Kidney glomerular epithelial cell (primary cell): ENCODE results near the gene ACOXL.
"Not testable (repeated sequence)": the region's sequence is repeated elsewhere in the genome, so short reads cannot be mapped to it uniquely, and the experiment has no call there.

ENCODE experiments used
- DNase-seq: peaks from one replicate; lab custom pipeline; 2025; lab: John Stamatoyannopoulos, UW

Gene ACOXL

DNA sequence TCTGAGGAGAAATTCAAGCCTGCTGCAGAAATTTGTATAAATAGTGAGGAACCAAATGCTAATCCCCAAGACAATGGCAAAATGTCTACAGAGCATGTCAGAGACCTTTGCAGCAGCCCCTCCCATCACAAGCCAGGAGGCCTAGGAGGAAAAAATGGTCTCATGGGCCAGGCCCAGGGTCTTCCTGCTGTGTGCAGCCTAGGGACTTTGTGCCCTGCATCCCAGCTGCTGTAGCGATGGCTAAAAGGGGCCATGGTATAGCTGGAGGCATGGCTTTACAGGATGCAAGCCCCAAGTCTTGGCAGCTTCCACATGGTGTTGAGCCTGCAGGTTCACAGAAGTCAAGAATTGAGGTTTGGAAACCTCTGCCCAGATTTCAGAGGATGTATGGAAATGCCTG, 197.2 kb downstream of the ACOXL start:
- DNase-seq: no peak

DNA sequence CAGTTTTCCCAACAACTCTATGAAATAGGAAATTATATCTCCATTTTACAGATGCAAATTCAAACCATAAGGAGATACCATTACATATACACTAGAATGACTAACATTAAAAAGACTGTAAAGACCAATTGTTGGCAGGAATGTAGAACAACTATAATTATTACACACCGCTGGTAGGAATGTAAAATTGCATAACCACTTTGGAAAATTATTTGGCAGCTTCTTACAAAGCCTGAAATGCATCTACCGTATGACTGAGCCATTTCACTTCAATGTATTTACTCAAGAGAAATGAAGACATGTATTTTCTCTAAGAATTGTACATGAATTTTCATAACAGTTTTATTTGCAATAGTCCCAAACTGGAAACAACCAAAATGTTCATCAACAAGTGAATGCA, 199.3 kb downstream of the ACOXL start:
- no peak for DNase-seq

DNA sequence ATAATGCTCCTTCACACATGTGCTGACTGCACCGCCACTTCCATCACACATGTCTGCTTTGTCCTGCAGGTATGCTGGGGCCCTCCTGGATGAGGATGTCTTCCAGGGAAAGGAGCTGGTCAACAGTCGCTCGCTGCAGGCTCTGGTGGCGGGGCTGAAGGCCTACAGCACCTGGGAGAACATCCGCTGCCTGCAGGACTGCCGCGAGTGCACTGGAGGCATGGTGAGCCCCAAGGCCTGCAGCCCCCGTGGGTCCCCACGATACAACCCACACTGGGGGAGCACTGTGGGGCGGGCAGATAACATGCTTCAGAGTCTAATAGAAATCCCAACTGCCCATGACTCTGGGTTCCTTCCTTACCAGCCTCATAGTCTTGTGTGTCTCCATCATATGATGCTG, 201.0 kb downstream of the ACOXL start:
- DNase-seq: no peak

DNA sequence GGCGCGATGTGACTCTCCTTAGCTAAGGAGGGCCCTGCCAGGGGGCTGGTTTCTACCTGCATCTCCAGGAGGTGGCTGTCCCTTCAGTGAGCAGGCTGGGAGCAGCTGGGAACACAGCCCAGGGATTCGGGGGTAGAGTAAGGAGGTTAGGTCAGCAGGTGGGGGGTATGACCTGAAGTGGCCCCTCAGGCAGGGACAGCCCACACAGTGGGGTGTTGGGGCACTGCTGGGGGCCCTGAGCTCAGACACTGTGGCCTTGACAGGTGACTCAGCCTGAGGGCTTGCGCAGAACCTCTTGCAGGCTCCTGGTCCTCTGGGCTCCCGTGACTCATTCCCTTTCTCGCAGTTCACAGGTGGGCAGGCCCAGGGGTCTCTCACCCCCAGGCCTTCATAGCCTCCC, 202.6 kb downstream of the ACOXL start:
- DNase-seq: no peak

DNA sequence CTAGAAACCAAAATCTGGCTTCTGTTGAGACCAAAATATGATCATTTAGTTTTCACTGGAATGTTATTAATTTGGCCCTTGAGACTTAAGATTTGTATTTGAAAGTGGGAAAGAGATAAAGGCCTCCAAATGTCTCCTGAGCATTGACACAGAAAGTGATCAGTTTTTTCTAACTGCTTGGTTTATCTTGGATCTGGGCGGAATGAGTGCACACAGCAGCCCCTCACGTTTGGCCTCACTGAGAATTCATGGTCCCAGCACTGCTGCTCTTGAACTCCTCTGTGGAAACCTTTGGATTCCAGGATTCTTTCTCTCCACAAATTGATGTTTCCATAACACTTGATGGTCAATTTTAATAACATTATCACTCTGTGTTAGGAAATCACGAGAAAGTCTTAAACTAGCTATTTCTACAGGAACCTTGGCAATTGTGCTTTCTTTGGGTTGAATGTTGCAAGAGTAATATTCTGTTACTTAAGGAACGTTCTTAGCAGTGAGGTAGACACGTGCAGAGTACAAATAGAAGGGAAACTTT, 208.1 kb downstream of the ACOXL start:
- no peak for DNase-seq

DNA sequence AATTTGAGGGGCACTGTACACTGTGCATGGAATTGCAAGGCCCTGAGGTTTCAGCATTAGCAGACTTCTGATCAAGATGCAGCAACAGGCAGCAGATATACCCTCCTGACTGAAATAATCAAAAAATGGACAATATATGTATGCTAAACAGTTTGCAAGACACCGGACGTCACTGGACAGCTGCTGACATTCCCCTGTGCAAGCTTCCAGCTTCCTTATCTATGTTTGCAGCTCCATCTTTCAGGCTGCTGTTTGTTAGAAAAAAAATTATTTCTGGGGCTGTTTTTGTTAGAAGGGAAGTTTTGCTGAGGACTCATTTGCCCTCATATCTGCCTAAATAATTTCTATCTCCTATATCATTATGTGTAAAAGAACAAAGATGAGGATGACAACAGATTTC, 208.9 kb downstream of the ACOXL start:
- DNase-seq: no peak

DNA sequence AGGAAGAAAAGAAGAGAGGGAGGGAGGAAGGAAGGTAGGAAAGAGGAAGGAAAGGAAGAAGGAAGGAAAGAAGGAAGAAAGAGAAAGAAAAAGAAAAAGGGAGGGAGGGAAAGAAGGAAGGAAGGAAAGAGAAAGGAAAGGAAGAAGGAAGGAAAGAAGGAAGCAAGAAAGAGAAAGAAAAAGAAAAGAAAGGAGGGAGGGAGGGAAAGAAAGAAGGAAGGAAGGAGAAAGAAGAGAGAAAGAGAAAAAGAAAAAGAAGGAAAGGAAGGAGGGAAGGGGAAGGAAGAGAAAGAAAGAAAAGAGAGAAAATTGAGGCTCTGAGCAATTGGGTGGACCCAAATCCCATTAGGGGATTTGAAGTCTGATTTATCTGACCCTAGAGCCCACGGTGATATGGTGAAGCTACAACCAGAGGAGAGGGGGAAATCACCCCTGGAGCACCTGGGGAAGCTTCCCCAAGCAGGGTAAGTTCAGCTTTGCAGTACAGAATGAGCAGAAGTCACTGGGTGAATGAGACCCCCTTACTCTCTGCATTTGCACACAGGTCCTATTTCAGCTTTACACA, 210.8 kb downstream of the ACOXL start:
- no peak for DNase-seq

DNA sequence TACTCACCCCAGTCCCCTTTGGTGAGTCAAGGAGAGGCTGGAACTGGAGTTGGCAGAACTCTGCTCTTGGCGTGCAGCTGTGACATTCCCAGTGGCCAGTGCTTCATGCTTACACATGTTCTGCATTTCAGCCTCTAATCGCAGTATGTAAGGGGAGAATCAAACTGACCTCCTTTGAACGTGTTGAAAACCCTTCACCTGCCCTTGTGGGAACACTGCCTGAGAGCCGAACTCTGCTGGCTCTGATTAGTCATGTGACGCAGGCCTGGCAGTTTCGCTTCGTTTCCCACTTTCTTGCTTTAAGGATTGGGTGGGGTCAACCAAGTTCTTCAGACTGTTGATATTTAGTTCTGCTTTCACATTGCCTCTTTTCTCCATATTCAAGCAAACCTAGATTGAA, 214.5 kb downstream of the ACOXL start:
- DNase-seq: no peak

DNA sequence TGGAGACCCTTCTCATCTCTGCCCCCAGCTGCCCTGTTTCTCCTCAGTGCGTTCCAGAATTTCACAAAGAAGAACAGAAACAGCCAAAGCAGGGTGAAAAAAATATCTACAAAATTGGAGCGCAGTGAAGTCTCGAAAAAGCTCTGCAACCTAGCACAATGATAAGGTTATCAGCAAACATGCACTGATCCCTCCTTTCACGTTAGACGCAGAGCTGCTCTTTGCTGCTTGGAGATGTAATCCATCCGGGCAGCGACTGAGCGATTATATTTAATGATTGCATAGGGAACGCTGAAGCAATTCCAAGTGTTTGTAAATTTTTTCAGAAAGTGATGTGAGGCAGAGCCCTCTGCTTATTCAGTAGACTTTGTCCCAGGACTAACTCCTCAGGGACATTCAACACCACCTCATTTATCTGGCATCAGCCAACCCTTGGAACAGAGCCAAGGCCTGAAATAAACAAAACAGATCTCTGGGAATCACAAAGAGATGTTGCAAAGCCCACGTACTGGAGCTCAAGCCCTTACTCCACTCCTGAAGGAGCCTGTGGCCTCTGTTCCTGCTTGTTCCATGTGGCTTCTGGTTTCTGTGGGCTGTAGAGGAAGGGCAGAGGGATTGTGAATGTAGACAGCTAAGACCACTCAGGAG, 215.8 kb downstream of the ACOXL start:
- DNase-seq: no peak

DNA sequence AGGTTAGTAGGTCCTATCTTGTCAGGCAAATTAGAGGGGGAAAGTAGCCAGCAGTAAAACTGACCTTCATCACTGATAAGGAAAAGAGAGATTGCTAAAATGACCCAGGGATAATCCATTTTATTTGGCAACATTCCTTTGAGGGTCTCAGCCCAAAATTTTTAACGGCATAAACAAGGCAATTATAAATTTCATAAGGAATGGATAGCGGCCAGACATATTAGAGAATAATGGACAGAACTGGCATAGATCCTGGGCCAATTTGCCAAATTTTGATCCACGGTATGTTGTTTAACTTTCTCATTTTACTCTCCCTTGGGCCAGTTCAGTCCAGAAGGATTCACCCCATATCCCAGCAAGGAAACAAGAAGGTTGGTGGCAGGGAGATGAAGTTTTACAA, 217.9 kb downstream of the ACOXL start:
- DNase-seq: no peak

DNA sequence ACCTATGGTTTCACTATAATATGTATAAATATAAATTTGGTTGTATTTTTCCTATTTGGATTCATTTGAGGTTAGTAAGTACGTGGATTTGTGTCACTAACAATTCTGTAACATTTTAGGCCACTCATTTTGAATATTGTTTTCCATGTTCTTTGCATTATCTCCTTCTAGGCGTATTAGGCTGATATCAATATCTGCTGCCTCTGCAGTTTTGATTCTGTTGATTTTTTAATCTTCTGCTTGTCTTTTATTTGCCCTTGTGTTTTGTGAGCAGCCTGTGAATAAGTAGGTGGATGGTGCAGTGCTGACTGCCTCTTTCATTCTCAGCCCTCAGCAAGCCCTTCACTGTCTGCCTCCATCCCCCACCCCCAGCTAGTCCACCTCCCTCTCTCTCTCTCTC, 222.7 kb downstream of the ACOXL start:
- no peak for DNase-seq

DNA sequence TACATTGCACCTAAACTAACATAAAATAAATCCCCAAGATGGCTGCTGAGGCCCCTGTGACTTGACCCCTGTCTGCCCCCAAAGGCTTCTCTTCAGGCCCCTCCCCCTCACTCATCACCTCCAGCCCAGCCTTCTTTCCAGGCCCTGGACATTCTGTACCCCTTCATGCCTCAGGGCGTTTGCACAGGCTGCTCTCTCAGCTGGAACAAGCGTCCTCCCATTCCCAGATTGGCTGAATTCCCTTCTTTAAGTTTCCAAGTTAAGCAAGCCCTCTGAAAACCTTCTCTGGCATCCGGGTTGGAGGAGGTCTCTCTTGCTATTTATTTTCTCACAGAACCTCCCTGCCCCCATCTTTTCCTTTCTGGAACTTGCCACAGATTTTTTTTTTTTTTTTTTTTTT, 223.2 kb downstream of the ACOXL start:
- no peak for DNase-seq

DNA sequence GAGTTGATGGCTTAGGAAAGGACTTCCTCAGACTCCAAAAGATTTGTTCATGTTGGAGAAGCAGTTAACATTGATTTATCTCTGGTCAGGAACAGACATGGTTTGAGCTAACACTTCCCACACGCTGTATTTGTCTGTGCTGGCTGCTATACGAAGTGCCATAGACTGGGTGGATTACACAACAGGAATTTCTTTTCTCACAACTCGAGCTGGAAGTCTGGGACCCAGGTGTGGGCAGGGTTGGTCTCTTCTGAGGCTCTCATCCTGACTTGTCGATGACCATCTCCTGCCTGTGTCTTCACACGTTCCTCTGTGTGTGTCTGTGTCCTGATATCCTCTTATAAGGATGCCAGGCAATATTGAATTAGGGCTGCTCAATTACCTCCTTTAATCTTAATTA, 224.9 kb downstream of the ACOXL start:
- no peak for DNase-seq

DNA sequence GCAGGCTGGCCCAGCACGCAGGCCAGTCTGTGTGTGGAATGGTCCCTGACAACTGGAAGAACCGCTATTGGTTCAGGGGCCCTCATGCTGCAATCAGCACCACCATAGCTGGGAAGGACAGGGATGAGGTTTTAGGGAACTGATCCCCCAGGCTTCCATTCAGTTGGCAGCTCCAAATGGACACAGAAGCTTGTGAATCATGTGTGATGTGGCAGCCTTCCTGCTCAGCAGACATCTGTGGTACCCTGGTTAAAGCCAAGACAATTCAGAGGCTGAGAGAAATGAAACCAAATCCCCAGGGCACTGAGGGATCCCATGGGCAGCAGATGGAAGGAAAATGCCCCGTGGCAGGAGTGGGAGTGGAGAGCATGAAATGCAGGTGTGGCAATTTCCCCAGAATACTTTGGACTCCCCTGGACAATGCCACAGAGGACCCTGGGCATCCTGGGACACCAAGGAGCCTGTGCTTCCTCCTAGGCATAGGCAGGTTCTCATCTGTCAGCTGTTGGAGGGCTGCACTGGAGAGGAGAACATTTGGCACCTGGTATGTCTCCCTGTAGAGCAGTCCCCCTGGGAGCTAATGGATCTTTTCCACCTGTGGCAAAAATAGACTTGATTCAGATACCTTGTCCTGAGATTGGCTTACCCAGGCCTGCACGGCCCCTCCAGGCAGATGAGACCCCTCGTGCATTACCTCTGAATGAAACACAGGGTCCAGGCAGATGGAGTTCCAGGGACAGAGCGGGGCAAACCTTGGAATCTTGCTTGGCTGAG, 226.2 kb downstream of the ACOXL start:
- DNase-seq: no peak

DNA sequence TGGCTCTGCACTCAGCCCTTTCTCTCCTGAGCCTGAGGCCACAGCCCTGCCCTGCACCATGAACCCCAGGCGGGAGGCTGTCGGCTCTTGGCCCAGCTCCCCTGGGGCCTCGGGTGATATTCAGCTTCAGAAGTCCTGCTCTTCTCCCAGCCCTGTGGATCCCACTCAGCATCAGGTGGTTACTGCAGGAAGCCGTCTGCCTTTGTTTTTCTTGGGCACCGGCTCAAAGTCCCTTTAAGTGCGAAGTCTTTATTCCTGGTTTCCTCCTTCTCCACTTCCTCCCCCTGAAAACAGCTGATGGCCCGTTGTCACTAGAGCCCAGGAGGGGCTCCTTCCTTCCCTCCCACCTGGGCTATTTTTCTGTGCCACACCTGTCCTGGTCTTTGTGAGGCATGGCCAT, 226.8 kb downstream of the ACOXL start:
- no peak for DNase-seq

DNA sequence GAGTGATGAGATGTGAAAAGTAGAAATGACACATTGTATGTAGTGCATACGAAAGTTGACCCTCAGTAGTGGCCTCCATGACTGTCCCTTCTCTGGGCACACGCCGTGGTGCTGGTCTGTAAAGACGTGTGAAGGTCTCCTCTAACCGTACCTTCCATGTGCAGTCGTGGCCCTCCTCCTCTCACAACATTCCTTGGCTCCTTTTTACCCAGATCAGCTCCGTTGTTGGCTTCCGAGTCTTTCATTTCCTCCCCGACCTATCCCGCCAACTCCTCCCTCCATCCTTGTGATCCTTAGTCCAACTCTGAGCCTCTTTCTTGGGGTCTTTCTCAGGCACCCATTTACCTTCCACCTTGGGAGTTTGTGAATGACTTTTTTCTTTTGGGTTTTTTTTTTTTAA, 227.9 kb downstream of the ACOXL start:
- DNase-seq: no peak

DNA sequence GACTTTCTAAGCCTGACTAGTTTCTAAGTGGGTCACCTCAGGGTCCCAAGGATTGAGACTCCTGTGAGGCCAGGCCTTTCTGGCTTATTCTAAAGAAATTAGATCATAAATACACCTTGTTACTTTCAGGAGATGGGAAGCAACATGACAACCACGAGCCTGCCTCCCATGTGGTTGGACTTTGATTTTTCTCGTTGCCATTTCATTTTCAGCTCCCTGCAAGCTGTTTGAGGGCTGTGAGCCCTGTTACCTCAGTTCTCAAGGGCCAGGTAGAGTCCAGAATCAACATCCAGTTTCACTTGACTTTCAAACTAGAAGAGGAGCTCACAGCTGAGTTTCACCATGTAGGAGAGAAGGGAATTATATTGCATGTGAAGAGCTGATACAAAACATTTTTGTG, 228.6 kb downstream of the ACOXL start:
- no peak for DNase-seq

DNA sequence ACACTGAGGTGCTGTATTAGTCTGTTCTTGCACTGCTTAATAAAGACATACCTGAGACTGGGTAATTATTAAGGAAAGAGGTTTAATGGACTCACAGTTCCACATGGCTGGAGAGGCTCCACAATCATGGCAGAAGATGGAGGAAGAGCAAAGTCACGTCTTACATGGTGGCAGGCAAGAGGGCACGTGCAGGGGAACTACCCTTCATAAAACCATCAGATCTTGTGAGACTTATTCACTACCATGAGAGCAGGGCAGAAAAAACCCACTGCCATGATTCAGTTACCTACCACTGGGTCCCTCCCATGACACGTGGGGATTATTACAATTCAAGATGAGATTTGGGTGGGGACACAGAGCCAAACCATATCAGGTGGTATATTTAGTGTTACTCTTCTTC, 229.3 kb downstream of the ACOXL start:
- DNase-seq: not testable (repeated sequence)

DNA sequence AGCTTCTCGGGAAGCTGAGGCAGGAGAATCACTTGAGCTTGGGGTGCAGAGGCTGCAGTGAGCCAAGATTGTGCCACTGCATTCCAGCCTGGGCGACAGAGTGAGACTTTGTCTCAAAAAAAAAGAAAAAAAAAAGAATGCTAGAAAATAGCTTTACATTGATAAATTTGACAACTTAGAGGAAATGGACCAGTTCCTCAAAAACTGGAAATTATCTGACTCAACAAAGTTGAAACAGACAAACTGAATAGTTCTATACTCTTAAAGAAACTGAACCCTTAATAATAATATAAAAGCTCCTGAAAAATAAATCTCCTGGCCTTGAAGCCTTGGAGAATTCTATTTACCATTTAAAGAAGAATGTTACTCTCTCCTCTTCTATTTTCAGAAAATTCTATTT, 237.3 kb downstream of the ACOXL start:
- DNase-seq: no peak

DNA sequence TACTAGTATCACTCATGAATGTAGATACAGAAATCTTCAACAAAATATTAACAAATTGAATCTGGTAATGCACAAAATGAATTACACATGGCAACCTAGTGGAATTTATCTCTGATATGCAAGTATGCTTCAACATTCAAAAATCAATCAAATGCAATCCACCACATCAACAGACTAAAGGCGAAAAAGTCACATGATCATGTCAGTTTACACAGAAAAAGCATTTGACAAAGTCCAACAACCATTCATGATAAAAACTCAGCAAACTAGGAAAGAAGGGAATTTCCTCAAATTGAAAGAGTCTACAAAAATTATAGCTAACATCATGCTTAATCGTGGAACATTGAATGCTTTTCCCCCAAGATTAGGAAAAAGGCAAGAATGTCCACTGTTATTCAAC, 237.8 kb downstream of the ACOXL start:
- DNase-seq: no peak

DNA sequence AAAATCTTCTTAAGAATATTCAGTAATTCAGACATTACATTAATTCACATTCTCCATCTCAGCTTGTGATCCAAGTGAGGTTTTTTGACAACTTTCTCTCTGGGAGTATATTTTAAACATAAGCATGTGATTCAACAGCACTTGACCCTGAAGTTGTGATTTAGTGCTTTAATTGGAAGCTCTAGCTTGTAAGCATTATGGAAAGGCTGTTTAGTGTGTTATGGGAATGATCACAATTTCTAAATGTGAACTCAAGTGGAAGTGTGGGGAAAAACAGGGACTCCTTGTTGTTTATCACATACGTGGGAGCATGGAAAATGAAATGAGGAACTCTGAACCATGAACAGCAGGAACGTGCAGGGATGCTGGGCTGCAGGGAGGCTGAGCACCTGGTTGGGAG, 239.4 kb downstream of the ACOXL start:
- no peak for DNase-seq

DNA sequence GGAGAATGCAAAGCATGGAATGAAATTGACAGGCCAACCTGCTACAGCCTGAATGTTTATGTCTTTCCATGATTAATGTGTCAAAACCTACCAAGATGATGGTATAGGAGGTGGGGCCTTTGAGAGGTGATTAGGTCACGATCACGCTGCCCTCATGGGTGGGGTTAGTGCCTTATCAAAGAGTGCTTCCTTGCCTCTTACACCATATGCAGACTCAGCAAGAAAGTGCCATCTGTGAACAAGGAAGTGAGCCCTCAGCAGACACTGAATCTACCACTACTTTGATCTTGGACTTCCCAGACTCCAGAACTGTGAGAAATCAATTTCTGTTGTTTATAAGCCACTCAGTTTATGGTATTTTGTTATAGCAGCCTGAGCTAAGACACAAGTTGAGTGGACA, 240.9 kb downstream of the ACOXL start:
- no peak for DNase-seq

DNA sequence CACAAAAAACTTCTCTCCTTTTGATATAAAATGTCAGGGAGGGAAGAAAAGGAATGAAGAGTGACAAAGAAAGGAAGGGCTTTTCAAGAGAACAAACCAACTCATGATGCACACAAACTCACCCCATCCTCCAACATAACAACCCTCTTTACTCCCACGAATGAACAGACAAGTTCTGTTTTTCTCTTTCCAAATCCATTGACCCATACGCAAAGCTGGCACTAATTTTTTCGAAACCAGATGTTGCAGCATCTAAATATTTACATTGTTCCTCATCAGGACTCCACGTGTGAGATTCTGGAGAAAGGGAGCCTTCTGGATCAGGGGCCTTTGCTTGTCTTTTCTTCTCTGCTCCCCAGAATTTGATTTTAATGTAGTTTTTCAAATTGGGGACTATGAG, 245.0 kb downstream of the ACOXL start:
- DNase-seq: no peak
